GM12873 (cell line): ENCODE data around the gene DLX3.
A peak's percentile ranks its signal among the peaks of the same experiment; 100 is the strongest.

ENCODE experiments used
- TF ChIP-seq, protein P1 (sequence below): IDR thresholded peaks from 2 replicates; pipeline ENCODE4 v1.5.1; 2012; ENCODE audit warnings: low read depth, mild to moderate bottlenecking, moderate library complexity, low read length, control low read depth; ENCODE audit not compliant: insufficient read depth; ENCODE audit errors: missing control alignments

DLX3 gene

DNA sequence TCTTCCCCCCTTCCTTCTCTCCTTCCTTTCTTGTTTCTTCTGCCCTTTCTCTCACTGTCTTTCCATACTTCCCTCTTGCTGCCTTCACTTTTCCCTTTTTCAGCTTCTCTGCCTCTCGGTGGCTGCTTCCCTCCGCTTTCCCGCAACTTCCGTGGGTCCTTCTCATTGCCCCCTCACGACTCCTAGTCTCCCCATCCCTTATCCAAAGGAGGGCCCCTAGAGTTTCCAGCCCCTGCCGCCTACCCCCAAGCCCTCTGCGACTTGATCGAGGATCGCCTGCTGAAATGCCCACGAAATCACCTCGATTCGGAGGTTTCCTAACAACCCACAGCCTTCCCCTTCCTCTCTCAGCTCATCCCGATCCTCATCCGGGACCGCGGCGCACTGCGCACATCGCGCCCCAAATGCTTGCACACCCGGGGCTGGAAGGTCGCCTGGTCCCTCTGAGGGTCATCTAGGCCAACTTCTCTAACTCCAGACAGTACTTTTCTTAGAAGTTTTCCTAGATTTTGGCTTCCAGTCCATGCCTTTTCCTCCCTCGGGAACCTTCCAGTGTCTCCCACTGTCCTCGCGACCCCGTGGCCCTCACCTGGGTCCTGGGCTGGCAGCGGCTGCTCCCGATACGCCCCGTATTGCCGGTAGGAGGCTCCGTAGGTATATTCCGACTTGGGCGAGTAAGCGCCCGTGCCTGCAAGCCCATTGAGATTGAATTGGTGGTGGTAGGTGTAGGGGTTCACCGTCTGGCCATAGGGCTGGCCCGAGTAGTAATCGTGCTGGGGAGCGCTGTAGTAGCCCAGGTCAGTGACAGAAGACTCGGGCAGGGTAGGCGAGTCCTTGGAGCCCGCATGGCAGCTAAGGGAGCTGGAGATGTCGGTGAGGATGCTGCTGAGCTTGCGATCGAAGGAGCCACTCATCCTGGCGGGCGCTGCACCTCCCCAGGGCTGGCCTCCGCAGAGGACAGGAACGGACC lies 654 bp downstream of the DLX3 start:
- TF ChIP-seq, protein P1, sequence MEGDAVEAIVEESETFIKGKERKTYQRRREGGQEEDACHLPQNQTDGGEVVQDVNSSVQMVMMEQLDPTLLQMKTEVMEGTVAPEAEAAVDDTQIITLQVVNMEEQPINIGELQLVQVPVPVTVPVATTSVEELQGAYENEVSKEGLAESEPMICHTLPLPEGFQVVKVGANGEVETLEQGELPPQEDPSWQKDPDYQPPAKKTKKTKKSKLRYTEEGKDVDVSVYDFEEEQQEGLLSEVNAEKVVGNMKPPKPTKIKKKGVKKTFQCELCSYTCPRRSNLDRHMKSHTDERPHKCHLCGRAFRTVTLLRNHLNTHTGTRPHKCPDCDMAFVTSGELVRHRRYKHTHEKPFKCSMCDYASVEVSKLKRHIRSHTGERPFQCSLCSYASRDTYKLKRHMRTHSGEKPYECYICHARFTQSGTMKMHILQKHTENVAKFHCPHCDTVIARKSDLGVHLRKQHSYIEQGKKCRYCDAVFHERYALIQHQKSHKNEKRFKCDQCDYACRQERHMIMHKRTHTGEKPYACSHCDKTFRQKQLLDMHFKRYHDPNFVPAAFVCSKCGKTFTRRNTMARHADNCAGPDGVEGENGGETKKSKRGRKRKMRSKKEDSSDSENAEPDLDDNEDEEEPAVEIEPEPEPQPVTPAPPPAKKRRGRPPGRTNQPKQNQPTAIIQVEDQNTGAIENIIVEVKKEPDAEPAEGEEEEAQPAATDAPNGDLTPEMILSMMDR, result peak; percentile 4

DNA sequence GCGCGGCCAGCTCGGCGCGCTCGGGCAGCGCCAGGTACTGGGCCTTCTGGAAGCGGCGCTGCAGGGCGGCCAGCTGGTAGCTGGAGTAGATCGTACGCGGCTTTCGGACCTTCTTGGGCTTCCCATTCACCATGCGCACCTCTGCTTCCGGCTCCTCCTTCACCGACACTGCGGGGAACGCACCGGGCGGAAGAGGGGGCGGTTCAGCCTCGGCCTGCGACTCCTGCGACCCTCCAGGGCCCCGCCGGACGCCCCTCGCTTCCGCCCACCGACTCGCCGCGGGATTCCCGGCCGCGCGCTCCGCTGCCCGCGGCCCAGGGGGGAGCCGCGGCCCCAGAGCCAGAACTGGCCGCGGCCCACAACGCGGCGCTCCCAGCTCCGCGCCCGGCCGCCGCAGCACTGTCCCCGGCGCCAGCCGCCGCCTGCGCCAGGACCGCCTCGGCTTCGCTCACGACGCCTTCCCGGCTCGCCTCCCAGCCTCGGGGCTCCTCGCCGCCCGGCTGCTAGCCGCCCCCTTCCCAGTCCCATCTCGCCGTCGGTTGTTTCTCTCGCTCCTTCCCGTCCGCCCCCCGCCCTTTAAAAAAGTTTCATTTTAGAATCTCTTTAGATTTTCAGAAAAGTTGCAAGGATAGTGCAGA lies 1.5 kb downstream of the DLX3 start:
- TF ChIP-seq, protein P1, result no peak

DNA sequence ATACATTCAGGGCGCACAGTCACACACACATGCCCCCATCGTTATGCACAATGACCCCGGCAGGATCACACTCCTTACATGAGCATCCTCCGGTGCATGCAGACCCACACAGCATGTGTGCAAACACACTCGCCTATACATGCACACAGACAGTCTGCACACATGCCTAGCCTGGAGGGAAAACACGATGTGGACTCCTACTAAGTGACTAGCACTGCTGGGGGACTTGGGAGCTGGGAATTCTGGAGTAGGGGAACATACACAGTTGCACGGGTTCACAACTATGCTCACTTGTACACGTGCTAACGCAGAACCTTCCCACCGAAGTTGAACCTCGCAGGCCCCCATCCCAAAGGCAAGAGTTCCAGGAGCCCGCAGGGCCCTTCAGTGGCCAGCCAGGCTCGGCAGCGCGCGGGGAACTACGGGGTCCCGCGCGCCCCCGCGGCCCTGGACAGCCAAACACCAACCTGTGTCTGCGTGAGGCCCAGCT lies 2.0 kb downstream of the DLX3 start:
- TF ChIP-seq, protein P1, result no peak

DNA sequence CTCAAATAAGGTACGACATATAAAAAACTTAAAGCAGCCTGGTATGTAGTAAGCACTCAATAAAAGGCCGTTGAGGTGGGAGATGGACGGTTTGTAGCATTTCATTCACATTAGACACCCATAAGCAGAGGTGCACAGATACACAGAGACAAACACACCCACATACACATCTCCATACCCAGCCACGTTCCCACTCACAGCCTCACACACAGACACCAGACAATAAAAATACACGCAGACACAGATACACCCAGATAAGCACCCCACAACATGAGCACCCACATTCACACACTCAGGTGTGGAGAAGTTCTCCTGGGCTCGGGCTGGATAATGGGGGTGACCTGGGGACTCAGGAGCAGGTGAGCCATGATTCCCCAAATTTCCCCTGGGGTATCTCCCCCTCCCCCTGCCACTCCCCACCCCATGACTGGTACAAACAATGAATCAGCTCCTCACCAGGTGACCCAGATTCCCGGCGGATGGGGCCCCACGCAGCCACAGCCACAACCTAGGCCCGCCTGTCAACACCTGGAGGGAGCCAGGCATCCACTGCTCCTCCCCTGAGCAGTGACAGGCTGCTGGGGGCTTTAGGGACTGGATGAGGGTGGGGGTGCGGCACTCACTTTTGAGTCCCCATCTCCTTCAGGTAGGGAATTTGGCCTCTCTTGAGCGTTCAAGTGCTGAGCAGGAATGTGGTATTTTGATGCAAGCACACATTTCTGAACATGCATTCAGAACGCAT lies 2.7 kb downstream of the DLX3 start:
- TF ChIP-seq, protein P1, result no peak

DNA sequence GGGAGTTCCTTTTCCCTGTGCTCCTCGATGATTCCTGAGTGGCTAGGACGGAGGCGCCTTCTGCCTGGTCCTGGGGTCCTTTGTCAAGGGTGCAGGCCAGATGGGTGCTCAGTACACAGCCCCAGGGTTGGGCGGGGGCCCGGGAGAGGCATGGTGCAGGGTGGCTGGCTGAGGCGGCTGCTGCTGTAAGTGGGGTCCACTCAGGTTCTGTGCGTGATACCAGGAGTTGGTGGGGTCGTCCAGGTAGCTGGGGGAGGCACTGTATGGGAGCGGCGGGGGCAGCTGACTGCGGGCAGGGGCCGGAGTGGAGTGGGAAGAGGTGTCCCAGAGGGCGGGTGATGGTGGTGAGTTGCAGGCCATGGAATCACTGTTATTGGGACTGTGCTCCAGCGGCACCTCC lies 3.6 kb downstream of the DLX3 start:
- TF ChIP-seq, protein P1, result no peak

DNA sequence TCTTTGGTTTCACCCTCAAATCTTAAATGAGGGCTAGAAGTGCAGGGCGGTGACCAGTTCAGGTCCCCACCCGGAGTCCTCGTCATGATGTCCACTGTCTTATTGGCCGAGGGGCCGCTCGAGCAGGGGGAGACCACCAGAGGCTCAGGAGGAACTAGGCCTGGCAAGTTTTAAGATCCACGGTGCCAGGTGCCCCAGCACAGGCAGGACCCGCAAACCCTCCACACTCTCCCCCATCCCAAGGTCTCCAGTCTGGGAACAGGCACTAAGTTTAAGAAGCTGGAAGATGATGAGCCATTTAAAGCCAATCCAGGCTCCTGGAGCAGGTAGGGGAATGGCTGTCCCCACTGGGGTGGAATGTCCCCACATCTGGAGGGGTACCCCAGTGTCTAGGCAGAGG lies 4.1 kb downstream of the DLX3 start:
- TF ChIP-seq, protein P1, result no peak

DNA sequence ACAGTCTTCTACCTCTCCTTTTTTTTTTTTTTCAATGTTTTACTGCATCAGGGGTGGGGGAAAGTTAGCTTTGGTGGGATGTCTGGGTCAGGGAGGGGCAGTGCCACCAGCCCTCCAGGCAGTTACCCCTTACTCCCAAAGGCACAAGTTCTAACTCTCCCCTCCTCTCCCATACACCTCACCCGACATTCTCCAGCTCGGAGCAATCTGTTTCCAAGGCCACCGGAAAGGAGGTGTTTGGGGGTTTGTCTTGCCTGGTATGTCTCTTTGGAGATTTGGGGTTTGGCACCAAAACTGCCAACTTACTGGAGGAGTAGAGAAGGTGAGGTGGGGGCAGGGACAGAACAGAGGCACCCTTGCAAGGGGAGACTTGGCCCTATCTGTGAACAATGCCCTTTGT lies 4.7 kb downstream of the DLX3 start:
- TF ChIP-seq, protein P1, result no peak
